ENCODE data around the gene ADAT2. TPM values are rescaled to one million over a fixed set of nuclear protein-coding genes. Genes with fewer than 3 reads are reported as not detected.

ADAT2 gene
- total RNA-seq, 1 donor from 2014 or later: 39.0 TPM

- Mint-ChIP-seq H3K4me1 (ENCODE audit: low read depth) (no peaks in the 10 kb centered on the region), H3K4me3 (no peak overlapping the region), H3K27ac (no peak overlapping the region), H3K9me3 (no peaks in the 10 kb centered on the region), H3K36me3 (ENCODE audit: low read depth) (peaks cover 15% of the 10 kb centered on the region), H3K27me3 (ENCODE audit: insufficient read depth) (no peaks in the 10 kb centered on the region)
- DNase-seq (ENCODE audit: low spot score): peak; percentile 55
- intact Hi-C loops (cut with micrococcal nuclease): loop anchor here (1.0 to 5.0 kb wide), 7 partner anchors 194 to 953 kb away; partner anchors contain the start of gene HIVEP2
Measured at GRCh38 chr6:143427109-143427817, 23.2 kb downstream of the ADAT2 start.

GRCh38 chr6:143426026-143426425 is 24.5 kb downstream of the ADAT2 start:
- H3K27ac Mint-ChIP-seq: no peak overlapping the region
- no peaks in the 10 kb centered on the region for H3K9me3 Mint-ChIP-seq
- intact Hi-C loops (cut with micrococcal nuclease): loop anchor here (2.0 to 5.0 kb wide), 3 partner anchors 399 to 587 kb away; partner anchors contain the start of gene HIVEP2
- H3K27me3 Mint-ChIP-seq (ENCODE audit: insufficient read depth): no peaks in the 10 kb centered on the region
- no peaks in the 10 kb centered on the region for H3K4me1 Mint-ChIP-seq (ENCODE audit: low read depth)
- no peak overlapping the region for H3K4me3 Mint-ChIP-seq
- H3K36me3 Mint-ChIP-seq (ENCODE audit: low read depth): peaks cover 12% of the 10 kb centered on the region
- DNase-seq (ENCODE audit: low spot score): no peak

GRCh38 chr6:143419526-143419925 is 31.0 kb downstream of the ADAT2 start:
- no peak overlapping the region for H3K4me3 Mint-ChIP-seq
- H3K36me3 Mint-ChIP-seq (ENCODE audit: low read depth): peaks cover 12% of the 10 kb centered on the region
- H3K27me3 Mint-ChIP-seq (ENCODE audit: insufficient read depth): no peaks in the 10 kb centered on the region
- DNase-seq (ENCODE audit: low spot score): no peak
- H3K9me3 Mint-ChIP-seq: no peaks in the 10 kb centered on the region
- no peak overlapping the region for H3K27ac Mint-ChIP-seq
- intact Hi-C loops (cut with micrococcal nuclease): no loop called here
- H3K4me1 Mint-ChIP-seq (ENCODE audit: low read depth): no peaks in the 10 kb centered on the region

- Mint-ChIP-seq H3K9me3 (no peaks in the 10 kb centered on the region), H3K4me1 (ENCODE audit: low read depth) (no peaks in the 10 kb centered on the region), H3K4me3 (no peak overlapping the region), H3K36me3 (ENCODE audit: low read depth) (peaks cover 5% of the 10 kb centered on the region), H3K27me3 (ENCODE audit: insufficient read depth) (no peaks in the 10 kb centered on the region), H3K27ac (no peak overlapping the region)
- no peak for DNase-seq (ENCODE audit: low spot score)
- intact Hi-C loops (cut with micrococcal nuclease): no loop called here
Measured at GRCh38 chr6:143414769-143415168, 35.7 kb downstream of the ADAT2 start.

- Mint-ChIP-seq H3K27ac (no peak overlapping the region), H3K27me3 (ENCODE audit: insufficient read depth) (no peaks in the 10 kb centered on the region), H3K9me3 (peaks cover 10% of the 10 kb centered on the region), H3K4me1 (ENCODE audit: low read depth) (no peaks in the 10 kb centered on the region), H3K4me3 (no peak overlapping the region), H3K36me3 (ENCODE audit: low read depth) (peaks cover 2% of the 10 kb centered on the region)
- DNase-seq (ENCODE audit: low spot score): no peak
- intact Hi-C loops (cut with micrococcal nuclease): no loop called here
Measured at GRCh38 chr6:143410859-143411270, 39.6 kb downstream of the ADAT2 start.

GRCh38 chr6:143408787-143409162 is 41.7 kb downstream of the ADAT2 start:
- H3K36me3 Mint-ChIP-seq (ENCODE audit: low read depth): no peaks in the 10 kb centered on the region

GRCh38 chr6:143408151-143408786 is 42.2 kb downstream of the ADAT2 start:
- Mint-ChIP-seq H3K9me3 (peaks cover 10% of the 10 kb centered on the region), H3K4me1 (ENCODE audit: low read depth) (no peaks in the 10 kb centered on the region), H3K4me3 (no peak overlapping the region), H3K27ac (no peak overlapping the region), H3K27me3 (ENCODE audit: insufficient read depth) (no peaks in the 10 kb centered on the region), H3K36me3 (ENCODE audit: low read depth) (no peaks in the 10 kb centered on the region)
- intact Hi-C loops (cut with micrococcal nuclease): no loop called here
- DNase-seq (ENCODE audit: low spot score): no peak

More at GRCh38 chr6:143408787-143409162, 41.7 kb downstream of the ADAT2 start:
- Mint-ChIP-seq H3K4me1 (ENCODE audit: low read depth) (no peaks in the 10 kb centered on the region), H3K4me3 (no peak overlapping the region), H3K27me3 (ENCODE audit: insufficient read depth) (no peaks in the 10 kb centered on the region), H3K9me3 (peaks cover 10% of the 10 kb centered on the region), H3K27ac (no peak overlapping the region)
- intact Hi-C loops (cut with micrococcal nuclease): no loop called here
- no peak for DNase-seq (ENCODE audit: low spot score)

GRCh38 chr6:143406673-143407072 is 43.8 kb downstream of the ADAT2 start:
- Mint-ChIP-seq H3K27me3 (ENCODE audit: insufficient read depth) (no peaks in the 10 kb centered on the region), H3K9me3 (peaks cover 10% of the 10 kb centered on the region), H3K36me3 (ENCODE audit: low read depth) (no peaks in the 10 kb centered on the region), H3K4me3 (no peak overlapping the region), H3K27ac (no peak overlapping the region), H3K4me1 (ENCODE audit: low read depth) (peaks cover 6% of the 10 kb centered on the region)
- intact Hi-C loops (cut with micrococcal nuclease): no loop called here
- DNase-seq (ENCODE audit: low spot score): no peak

GRCh38 chr6:143405373-143406154 is 44.9 kb downstream of the ADAT2 start:
- Mint-ChIP-seq H3K4me1 (ENCODE audit: low read depth) (peaks cover 15% of the 10 kb centered on the region), H3K27me3 (ENCODE audit: insufficient read depth) (no peaks in the 10 kb centered on the region), H3K9me3 (peaks cover 10% of the 10 kb centered on the region), H3K36me3 (ENCODE audit: low read depth) (no peaks in the 10 kb centered on the region), H3K4me3 (no peak overlapping the region), H3K27ac (no peak overlapping the region)
- intact Hi-C loops (cut with micrococcal nuclease): no loop called here
- no peak for DNase-seq (ENCODE audit: low spot score)

- Mint-ChIP-seq H3K9me3 (no peaks in the 10 kb centered on the region), H3K27ac (no peak overlapping the region), H3K27me3 (ENCODE audit: insufficient read depth) (peaks cover 4% of the 10 kb centered on the region), H3K4me3 (no peak overlapping the region), H3K36me3 (ENCODE audit: low read depth) (no peaks in the 10 kb centered on the region), H3K4me1 (ENCODE audit: low read depth) (peaks cover 25% of the 10 kb centered on the region)
- intact Hi-C loops (cut with micrococcal nuclease): no loop called here
- no peak for DNase-seq (ENCODE audit: low spot score)
Measured at GRCh38 chr6:143402721-143403336, 47.7 kb downstream of the ADAT2 start.

- Mint-ChIP-seq H3K9me3 (no peaks in the 10 kb centered on the region), H3K27me3 (ENCODE audit: insufficient read depth) (peaks cover 4% of the 10 kb centered on the region), H3K4me1 (ENCODE audit: low read depth) (peaks cover 25% of the 10 kb centered on the region), H3K4me3 (no peak overlapping the region), H3K27ac (no peak overlapping the region), H3K36me3 (ENCODE audit: low read depth) (no peaks in the 10 kb centered on the region)
- intact Hi-C loops (cut with micrococcal nuclease): no loop called here
- no peak for DNase-seq (ENCODE audit: low spot score)
Measured at GRCh38 chr6:143401636-143402370, 48.7 kb downstream of the ADAT2 start.

GRCh38 chr6:143401068-143401446 is 49.4 kb downstream of the ADAT2 start:
- H3K4me1 Mint-ChIP-seq (ENCODE audit: low read depth): peaks cover 25% of the 10 kb centered on the region
- intact Hi-C loops (cut with micrococcal nuclease): no loop called here
- peaks cover 4% of the 10 kb centered on the region for H3K27me3 Mint-ChIP-seq (ENCODE audit: insufficient read depth)
- no peak overlapping the region for H3K27ac Mint-ChIP-seq
- H3K9me3 Mint-ChIP-seq: no peaks in the 10 kb centered on the region
- no peak overlapping the region for H3K4me3 Mint-ChIP-seq
- H3K36me3 Mint-ChIP-seq (ENCODE audit: low read depth): no peaks in the 10 kb centered on the region
- no peak for DNase-seq (ENCODE audit: low spot score)

All from activated T-helper 1 cell treated with anti-CD3 and anti-CD28 coated beads, Interleukin-12 subunit alpha, Interleukin-12 subunit beta, Interleukin-2, Interleukin-4 antibody, amounts not matched to agents 30 ng/mL and 10 ng/mL and 1 ng/mL, durations not matched to agents 14 hours and 24 hours and 36 hours (primary cell).